HCT116 (cell line): ENCODE results near the gene IL1RAPL2.
"Not testable (repeated sequence)": the region's sequence is repeated elsewhere in the genome, so short reads cannot be mapped to it uniquely, and the experiment has no call there.

Source experiments
- EGR1 ChIP-seq: IDR thresholded peaks from 2 replicates; pipeline ENCODE4 v1.6.1; 2012; ENCODE audit warnings: low read depth
- EZH2 ChIP-seq: fragments of 200-600 bp; sonication (generic); IDR thresholded peaks from 2 replicates; pipeline ENCODE4 v1.6.1; 2017; ENCODE audit warnings: antibody characterized with exemption, mixed run types
- EZH2phosphoT487 ChIP-seq: fragments of 200-600 bp; IDR thresholded peaks from 2 replicates; pipeline ENCODE4 v1.6.1; 2018; ENCODE audit warnings: antibody characterized with exemption, borderline replicate concordance
- JUND ChIP-seq: IDR thresholded peaks from 2 replicates; pipeline ENCODE4 v1.6.1; 2012
- POLR2A ChIP-seq: IDR thresholded peaks from 2 replicates; pipeline ENCODE4 v1.7.0; 2011; ENCODE audit warnings: borderline replicate concordance; ENCODE audit not compliant: insufficient read depth, insufficient read length; ENCODE audit errors: extremely low read depth
- POLR2AphosphoS5 ChIP-seq: IDR thresholded peaks from 2 replicates; pipeline ENCODE4 v1.6.1; 2011; ENCODE audit warnings: mild to moderate bottlenecking, low read depth, low read length, moderate library complexity
- RAD21 ChIP-seq: IDR thresholded peaks from 2 replicates; pipeline ENCODE4 v1.6.1; 2012; ENCODE audit warnings: low read depth, mild to moderate bottlenecking
- REST ChIP-seq: IDR thresholded peaks from 2 replicates; pipeline ENCODE4 v1.6.1; 2012; ENCODE audit warnings: low read depth
- ZBTB33 ChIP-seq: IDR thresholded peaks from 2 replicates; pipeline ENCODE4 v1.6.1; 2011; ENCODE audit warnings: mild to moderate bottlenecking, low read length, moderate library complexity; ENCODE audit not compliant: insufficient replicate concordance; ENCODE audit errors: extremely low read depth
- ZFX ChIP-seq: fragments of 450-650 bp; IDR thresholded peaks from 2 replicates; pipeline ENCODE4 v1.6.1; 2017
- TF ChIP-seq, protein P1 (sequence below), 3 experiments: fragments of 200-600 bp in 1 of 3; sonication (generic) in 1 of 3; IDR thresholded peaks in 2 of 3; conservative IDR thresholded peaks in 1 of 3; 2 replicates each; pipeline ENCODE4 v1.5.1; 2012 to 2017; ENCODE audit warnings: low read depth in 2 of 3, low read length in 2 of 3, antibody characterized with exemption in 1 of 3, borderline replicate concordance in 1 of 3, control low read depth in 1 of 3, mild to moderate bottlenecking in 1 of 3, mixed read lengths in 1 of 3, mixed run types in 1 of 3, moderate library complexity in 1 of 3; ENCODE audit not compliant: insufficient read depth in 1 of 3

DNA sequence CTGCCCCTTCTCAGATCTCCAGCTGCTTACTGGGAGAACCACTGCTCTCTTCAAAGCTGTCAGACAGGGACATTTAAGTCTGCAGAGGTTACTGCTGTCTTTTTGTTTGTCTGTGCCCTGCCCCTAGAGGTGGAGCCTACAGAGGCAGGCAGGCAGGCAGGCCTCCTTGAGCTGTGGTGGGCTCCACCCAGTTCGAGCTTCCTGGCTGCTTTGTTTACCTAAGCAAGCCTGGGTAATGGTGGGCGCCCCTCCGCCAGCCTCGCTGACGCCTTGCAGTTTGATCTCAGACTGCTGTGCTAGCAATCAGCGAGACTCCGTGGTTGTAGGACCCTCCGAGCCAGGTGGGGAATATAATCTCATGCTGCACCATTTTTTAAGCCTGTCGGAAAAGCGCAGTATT lies 343.7 kb downstream of the IL1RAPL2 start:
- TF ChIP-seq RAD21, POLR2AphosphoS5, EZH2, POLR2A, REST, ZFX, EZH2phosphoT487, EGR1, ZBTB33, JUND: not testable (repeated sequence)
- TF ChIP-seq, protein P1, sequence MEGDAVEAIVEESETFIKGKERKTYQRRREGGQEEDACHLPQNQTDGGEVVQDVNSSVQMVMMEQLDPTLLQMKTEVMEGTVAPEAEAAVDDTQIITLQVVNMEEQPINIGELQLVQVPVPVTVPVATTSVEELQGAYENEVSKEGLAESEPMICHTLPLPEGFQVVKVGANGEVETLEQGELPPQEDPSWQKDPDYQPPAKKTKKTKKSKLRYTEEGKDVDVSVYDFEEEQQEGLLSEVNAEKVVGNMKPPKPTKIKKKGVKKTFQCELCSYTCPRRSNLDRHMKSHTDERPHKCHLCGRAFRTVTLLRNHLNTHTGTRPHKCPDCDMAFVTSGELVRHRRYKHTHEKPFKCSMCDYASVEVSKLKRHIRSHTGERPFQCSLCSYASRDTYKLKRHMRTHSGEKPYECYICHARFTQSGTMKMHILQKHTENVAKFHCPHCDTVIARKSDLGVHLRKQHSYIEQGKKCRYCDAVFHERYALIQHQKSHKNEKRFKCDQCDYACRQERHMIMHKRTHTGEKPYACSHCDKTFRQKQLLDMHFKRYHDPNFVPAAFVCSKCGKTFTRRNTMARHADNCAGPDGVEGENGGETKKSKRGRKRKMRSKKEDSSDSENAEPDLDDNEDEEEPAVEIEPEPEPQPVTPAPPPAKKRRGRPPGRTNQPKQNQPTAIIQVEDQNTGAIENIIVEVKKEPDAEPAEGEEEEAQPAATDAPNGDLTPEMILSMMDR (IDR thresholded peaks at IDR 0.05 in 2 of 3, conservative IDR thresholded peaks at IDR 0.05 in 1 of 3; ENCODE audit: borderline replicate concordance in 1 of 3, insufficient read depth in 1 of 3, low read depth in 2 of 3, low read length in 2 of 3), result not testable (repeated sequence)
